A673 (cell line): ENCODE data around the gene RPS21. TPM values are rescaled to one million over a fixed set of nuclear protein-coding genes. Genes with fewer than 3 reads are reported as not detected.
A peak's percentile ranks its signal among the peaks of the same experiment; 100 is the strongest.

ENCODE experiments used
- BruUV-seq: library from RNA; stranded (reverse); fragments of 400-500 nt; replicated peaks from 2 replicates; lab custom pipeline; 2021; lab: Mats Ljungman, UMichigan
- CTCF ChIA-PET: fragments of 300-600 bp; sonication (Branson Sonifier 250); formaldehyde crosslinking; loops from one replicate; lab custom pipeline; 2022; ENCODE audit warnings: antibody characterized with exemption; lab: Charles Lee
- POLR2A ChIA-PET: fragments of 300-600 bp; sonication (Branson Sonifier 250); formaldehyde crosslinking; loops from one replicate; lab custom pipeline; 2022; ENCODE audit warnings: antibody characterized with exemption; ENCODE audit not compliant: low non-redundant PET; lab: Charles Lee
- DNase-seq: peaks from one replicate; pipeline ENCODE4 v3.0.0-alpha.2; 2015; ENCODE audit warnings: low spot score
- H3K27ac ChIP-seq: fragments of 200-600 bp; sonication (generic); 2 replicates; pipeline ENCODE4 v1.5.1; 2016; ENCODE audit warnings: mixed run types, low read depth, mild to moderate bottlenecking, mixed read lengths, antibody characterized with exemption, low read length; ENCODE audit not compliant: poor library complexity, severe bottlenecking
- H3K27me3 ChIP-seq: fragments of 200-600 bp; sonication (generic); replicated peaks from 2 replicates; pipeline ENCODE4 v1.6.1; 2017; ENCODE audit warnings: mixed run types, low read depth, mild to moderate bottlenecking, mixed read lengths, antibody characterized with exemption, low read length; ENCODE audit not compliant: insufficient read depth, poor library complexity
- H3K36me3 ChIP-seq: fragments of 200-600 bp; sonication (generic); 2 replicates; pipeline ENCODE4 v1.6.1; 2016; ENCODE audit warnings: mixed run types, mild to moderate bottlenecking, mixed read lengths, antibody characterized with exemption, low read length; ENCODE audit not compliant: insufficient read depth, poor library complexity, severe bottlenecking
- H3K4me1 ChIP-seq: fragments of 200-600 bp; sonication (generic); 2 replicates; pipeline ENCODE4 v1.6.1; 2017; ENCODE audit warnings: mixed run types, mild to moderate bottlenecking, mixed read lengths, antibody characterized with exemption, low read length; ENCODE audit not compliant: insufficient read depth, poor library complexity, severe bottlenecking
- H3K4me3 ChIP-seq: fragments of 200-600 bp; sonication (generic); 2 replicates; pipeline ENCODE4 v1.5.1; 2016; ENCODE audit warnings: low read depth, mixed run types, mild to moderate bottlenecking, mixed read lengths, low read length; ENCODE audit not compliant: poor library complexity, severe bottlenecking
- H3K9me3 ChIP-seq: fragments of 200-600 bp; sonication (generic); 2 replicates; pipeline ENCODE4 v1.6.1; 2016; ENCODE audit warnings: mixed run types, low read depth, mild to moderate bottlenecking, mixed read lengths, antibody characterized with exemption, low read length; ENCODE audit not compliant: poor library complexity, severe bottlenecking
- CTCF ChIP-seq: fragments of 300-800, 200-600 bp; sonication (generic); conservative IDR thresholded peaks from 2 replicates; pipeline ENCODE4 v1.5.1; 2017; ENCODE audit warnings: low read depth, mild to moderate bottlenecking, antibody characterized with exemption, low read length, moderate library complexity, mixed read lengths
- EZH2 ChIP-seq: fragments of 200-600 bp; sonication (generic); IDR thresholded peaks from 2 replicates; pipeline ENCODE4 v1.6.1; 2017; ENCODE audit warnings: borderline replicate concordance, low read depth, mild to moderate bottlenecking, mixed read lengths, antibody characterized with exemption, low read length; ENCODE audit not compliant: poor library complexity, severe bottlenecking
- intact Hi-C: fragments of 100-400 bp; cut with micrococcal nuclease; formaldehyde crosslinking; loops from one replicate; pipeline ENCODE4 v1.10.0; 2022; ENCODE audit not compliant: unreplicated experiment
- total RNA-seq: library from RNA; stranded (reverse); gene quantifications from 2 replicates; pipeline ENCODE4 v1.2.3, GENCODE V29; 2021

The RPS21 gene
- total RNA-seq, 1 experiment from 2014 or later: 1,506 TPM

GRCh38 chr20:62382306-62383198 lies 4.4 kb upstream of the RPS21 start:
- no TSS peak for BruUV-seq
- H3K36me3 ChIP-seq: peaks cover 13% of the 10 kb centered on the region
- peak; percentile 81 for DNase-seq
- CTCF ChIA-PET: interaction anchor here (0.6 to 1.3 kb wide), 9 partner anchors 8 to 1757 kb away, joined by 3 to 19 read pairs (median 4); partner anchors contain the start of gene ADRM1
- TF ChIP-seq CTCF (peak; percentile 88), EZH2 (no peak)
- POLR2A ChIA-PET: no interaction called here
- H3K27me3 ChIP-seq: no peaks in the 10 kb centered on the region
- no peak overlapping the region for H3K4me3 ChIP-seq
- intact Hi-C loops: loop anchor here (1.0 kb wide), 1 partner anchor 80 kb away; the partner anchor contains the start of gene ADRM1
- H3K9me3 ChIP-seq: no peaks in the 10 kb centered on the region
- H3K4me1 ChIP-seq: peaks cover 14% of the 10 kb centered on the region
- H3K27ac ChIP-seq: no peak overlapping the region

GRCh38 chr20:62387219-62387913 lies 463 bp downstream of the RPS21 start:
- no peak for TF ChIP-seq EZH2
- TF ChIP-seq CTCF: no peak
- peak overlapping the region; percentile 96 for H3K27ac ChIP-seq
- ChIA-PET CTCF (interaction anchor here (0.6 to 0.7 kb wide), 4 partner anchors 21 to 1351 kb away, joined by 3 to 9 read pairs (median 6); partner anchors contain the start of gene LAMA5), POLR2A (interaction anchor here (0.6 kb wide), 2 partner anchors 166 to 1254 kb away, joined by 3 to 11 read pairs; no protein-coding TSS in a partner anchor)
- H3K36me3 ChIP-seq: peaks cover 42% of the 10 kb centered on the region
- peak overlapping the region; percentile 100 for H3K4me3 ChIP-seq
- H3K27me3 ChIP-seq: no peaks in the 10 kb centered on the region
- no peaks in the 10 kb centered on the region for H3K9me3 ChIP-seq
- peaks cover 24% of the 10 kb centered on the region for H3K4me1 ChIP-seq
- no peak for DNase-seq
- BruUV-seq: TSS peak; percentile 80
- intact Hi-C loops: no loop called here

DNA sequence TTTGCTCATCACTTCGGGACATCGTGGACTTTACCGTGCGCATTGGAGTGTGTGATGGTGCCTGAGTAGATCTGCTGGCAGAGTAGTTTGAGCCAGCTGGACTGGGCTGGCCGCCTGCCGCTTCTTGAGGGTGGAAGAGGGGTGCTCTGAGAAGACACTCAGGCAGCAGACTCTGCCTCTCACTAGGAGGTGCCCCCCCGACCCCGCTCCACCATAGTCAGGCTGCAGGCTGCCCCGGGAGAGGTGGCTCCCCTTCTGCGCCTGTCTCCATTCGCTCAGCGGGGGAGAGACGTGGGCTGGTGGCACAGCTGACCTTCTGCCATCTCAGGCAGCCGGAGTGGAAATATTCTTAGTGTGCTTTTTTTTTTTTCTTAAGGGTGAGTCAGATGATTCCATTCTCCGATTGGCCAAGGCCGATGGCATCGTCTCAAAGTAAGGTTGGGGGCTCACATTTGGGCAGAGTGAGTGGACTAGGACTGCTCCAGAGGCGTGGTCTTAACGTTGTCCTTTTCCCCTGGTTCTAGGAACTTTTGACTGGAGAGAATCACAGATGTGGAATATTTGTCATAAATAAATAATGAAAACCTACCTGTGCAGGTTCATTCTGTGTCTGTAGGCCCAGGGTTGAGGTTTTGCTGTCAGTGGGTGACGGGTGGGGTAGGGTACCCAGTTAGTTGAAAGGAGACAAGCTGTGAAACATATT lies 1.2 kb downstream of the RPS21 start:
- Histone ChIP-seq H3K4me1 (peaks cover 24% of the 10 kb centered on the region), H3K27me3 (no peaks in the 10 kb centered on the region), H3K27ac (peak overlapping the region; percentile 96), H3K4me3 (peak overlapping the region; percentile 100), H3K36me3 (peaks cover 41% of the 10 kb centered on the region), H3K9me3 (no peaks in the 10 kb centered on the region)
- ChIA-PET POLR2A (no interaction called here), CTCF (no interaction called here)
- intact Hi-C loops: no loop called here
- TF ChIP-seq EZH2 (no peak), CTCF (no peak)
- no TSS peak for BruUV-seq
- DNase-seq: no peak
